ENCODE data around the gene PLEKHM3. TPM values are rescaled to one million over a fixed set of nuclear protein-coding genes. Genes with fewer than 3 reads are reported as not detected.
A peak's percentile ranks its signal among the peaks of the same experiment; 100 is the strongest.

PLEKHM3 gene
- total and polyA plus RNA-seq, 2 of the 4 experiments (the other 2 are of a cell fraction), result 2.4 to 11.3 TPM

- in situ Hi-C loops (cut with MboI; ENCODE audit: low sequenced_read_pairs), result no loop called here
- Histone ChIP-seq H3K23ac (ENCODE audit: low read depth, low read length) (no peak overlapping the region), H2BK5ac (ENCODE audit: low read depth, low read length, poor library complexity, severe bottlenecking) (no peak overlapping the region), H2BK20ac (ENCODE audit: low read depth, low read length) (no peak overlapping the region), H4K8ac (ENCODE audit: low read depth in 2 of 2, low read length in 2 of 2) (no peak overlapping the region), H3K18ac (ENCODE audit: low read depth, low read length) (no peak overlapping the region), H3K4ac (ENCODE audit: low read depth, low read length) (no peak overlapping the region), H4K5ac (ENCODE audit: low read depth, low read length) (no peak overlapping the region), H3K4me3 (ENCODE audit: insufficient read depth, low read depth, low read length) (no peak overlapping the region), H3K9ac (ENCODE audit: low read depth, low read length) (no peak overlapping the region), H3K56ac (ENCODE audit: extremely low read depth, insufficient read depth, low read length) (no peak overlapping the region), H4K20me1 (ENCODE audit: insufficient read depth, low read length) (no peaks in the 10 kb centered on the region), H2AK9ac (replicated peaks; ENCODE audit: low read depth, low read length, poor library complexity) (no peak overlapping the region), H3K27ac (ENCODE audit: insufficient read depth, low read length) (no peak overlapping the region), H3K36me3 (ENCODE audit: control insufficient read depth, insufficient read depth, low read length) (no peaks in the 10 kb centered on the region), H3K14ac (replicated peaks; ENCODE audit: low read depth, low read length) (no peak overlapping the region), H3K27me3 (ENCODE audit: control insufficient read depth, insufficient read depth, low read length) (no peaks in the 10 kb centered on the region), H3K9me1 (ENCODE audit: insufficient read depth, low read length) (peaks cover 4% of the 10 kb centered on the region; the same call in 1 of the 2 replicates), H3K4me2 (ENCODE audit: low read depth, low read length) (no peak overlapping the region), H2BK15ac (ENCODE audit: low read depth, low read length) (no peak overlapping the region), H3K9me3 (ENCODE audit: control insufficient read depth, insufficient read depth, low read length) (no peaks in the 10 kb centered on the region), H2AFZ (replicated peaks; ENCODE audit: low read length, poor library complexity) (no peak overlapping the region), H3K79me1 (ENCODE audit: low read depth in 1 of 2, low read length in 2 of 2) (no peaks in the 10 kb centered on the region), H2BK120ac (ENCODE audit: low read depth, low read length) (no peak overlapping the region), H3K4me1 (ENCODE audit: control insufficient read depth, insufficient read depth, low read length) (peaks cover 4% of the 10 kb centered on the region; the same call in 1 of the 2 replicates), H2AK5ac (ENCODE audit: low read depth, low read length) (no peak overlapping the region), H4K91ac (ENCODE audit: insufficient read depth, low read depth, low read length) (no peak overlapping the region)
- no TSS peak for BruUV-seq (replicated peaks)
- ATAC-seq (ENCODE audit: low read depth) (no peak), DNase-seq (peak; percentile 19)
- TF ChIP-seq CEBPB (IDR thresholded peaks at IDR 0.05; ENCODE audit: low read depth, low read length), result no peak
- TF ChIP-seq CHD1 (IDR thresholded peaks at IDR 0.05; ENCODE audit: low read depth, low read length), result no peak
- no peak for TF ChIP-seq CTCF (conservative IDR thresholded peaks at IDR 0.05; ENCODE audit: low read depth, low read length)
- no peak for TF ChIP-seq ELK1 (IDR thresholded peaks at IDR 0.05; ENCODE audit: borderline replicate concordance, low read depth, low read length)
- TF ChIP-seq MXI1 (IDR thresholded peaks at IDR 0.05; ENCODE audit: borderline replicate concordance, low read depth, low read length), result no peak
- TF ChIP-seq NFE2L2 (IDR thresholded peaks at IDR 0.05; ENCODE audit: low read depth, low read length), result no peak
- TF ChIP-seq POLR2A (IDR thresholded peaks at IDR 0.05; ENCODE audit: low read depth, low read length), result no peak
- no peak for TF ChIP-seq FOS (IDR thresholded peaks at IDR 0.05; ENCODE audit: low read depth, low read length)
- no peak for TF ChIP-seq BHLHE40 (IDR thresholded peaks at IDR 0.05; ENCODE audit: low read depth, low read length)
- no CpG with 5 or more reads among the region's 3 CpGs for WGBS, 2 experiments (ENCODE audit: extremely low coverage in 2 of 2, insufficient read length in 1 of 2)
- intact Hi-C loops (cut with micrococcal nuclease), result no loop called here
- CTCF ChIA-PET, result no interaction called here
- POLR2A ChIA-PET (ENCODE audit: unreplicated experiment), result no interaction called here
- dilution Hi-C loops (cut with HindIII; ENCODE audit: low sequenced_read_pairs, unreplicated experiment), result no loop called here
Observed at GRCh38 chr2:207867056-207867455, 158.3 kb downstream of the PLEKHM3 start.

Data from IMR-90 (cell line).